GM12892 (cell line): ENCODE results near the gene HIP1R.

ENCODE experiments used
- POLR2A ChIP-seq: IDR thresholded peaks from 2 replicates; pipeline ENCODE4 v1.6.1; 2011; ENCODE audit warnings: low read depth, low read length, control low read depth
- POLR2AphosphoS5 ChIP-seq: IDR thresholded peaks from 2 replicates; pipeline ENCODE4 v1.6.1; 2011; ENCODE audit warnings: low read depth, low read length, control low read depth
- TAF1 ChIP-seq: IDR thresholded peaks from 2 replicates; pipeline ENCODE4 v1.6.1; 2011; ENCODE audit warnings: low read depth, mild to moderate bottlenecking, control low read depth, low read length, borderline replicate concordance

DNA sequence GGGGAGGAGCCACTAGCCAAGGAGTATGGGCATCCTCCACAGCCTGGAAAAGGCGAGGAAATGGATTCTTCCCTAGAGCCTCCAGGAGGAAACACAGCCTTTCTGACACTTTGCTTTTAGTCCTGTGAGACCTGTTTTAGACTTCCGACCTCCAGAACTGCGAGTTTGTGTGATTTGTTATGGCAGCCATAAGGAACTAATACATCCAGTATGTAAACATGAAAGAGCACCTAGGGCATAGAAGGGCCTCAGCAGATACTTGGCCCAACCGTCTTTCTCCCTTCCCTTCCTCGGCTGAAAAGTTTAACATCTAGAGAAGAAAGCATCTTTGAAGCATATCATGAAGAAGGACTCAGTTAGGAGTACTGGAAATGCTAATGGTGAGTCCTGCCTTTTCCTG, 3.6 kb downstream of the HIP1R start:
- no peak for TF ChIP-seq POLR2A
- TF ChIP-seq TAF1, result no peak
- TF ChIP-seq POLR2AphosphoS5, result no peak
